GM18517 (cell line): ENCODE data around the gene CAMKK1.

ENCODE experiments used
- ATAC-seq: cut with Tn5 transposase; IDR thresholded peaks from one replicate; pipeline ENCODE4 v1.9.1; 2021; ENCODE audit warnings: mild to moderate bottlenecking, moderate library complexity; ENCODE audit not compliant: unreplicated experiment

The CAMKK1 gene

GRCh38 chr17:3815122-3815521, 77.7 kb downstream of the CAMKK1 start:
- ATAC-seq: no peak

DNA sequence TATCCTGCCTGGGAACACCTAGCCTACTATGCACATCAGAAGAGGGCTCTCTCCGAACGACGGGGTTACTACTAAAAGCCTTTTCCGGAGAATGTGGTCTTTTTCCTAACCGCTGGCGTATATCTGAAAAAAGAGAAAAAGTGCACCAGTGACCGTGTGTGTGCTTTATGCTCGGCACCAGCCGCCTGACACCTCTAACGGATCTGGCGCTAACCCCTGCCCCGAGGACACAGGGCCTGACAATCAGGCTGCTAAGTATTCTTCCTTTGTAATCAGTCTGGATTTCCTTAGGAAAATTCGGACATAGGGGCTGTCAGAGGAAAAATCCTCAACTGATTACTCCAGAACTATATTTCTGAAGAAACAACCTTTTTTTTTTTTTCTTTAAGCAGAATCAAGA, 78.5 kb downstream of the CAMKK1 start:
- no peak for ATAC-seq

DNA sequence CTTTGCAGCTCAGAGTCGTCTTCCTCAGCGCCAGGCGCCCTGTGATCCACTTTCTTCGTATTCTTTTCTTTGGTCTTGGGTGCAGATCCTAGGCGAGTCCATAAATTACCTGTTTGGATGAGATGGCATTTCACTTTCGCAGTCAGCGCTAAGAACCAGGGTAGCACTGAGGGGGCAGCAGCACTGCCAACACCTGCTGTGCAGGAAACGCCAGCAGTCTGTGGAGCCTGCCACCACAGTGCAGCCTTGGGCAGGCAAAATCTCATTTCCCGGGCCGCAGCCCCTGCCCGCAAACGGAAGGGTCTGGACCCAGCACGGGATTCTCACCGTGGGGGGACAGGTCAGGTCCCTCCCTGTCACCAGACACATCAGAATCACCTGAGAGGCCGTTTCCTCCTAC, 79.7 kb downstream of the CAMKK1 start:
- no peak for ATAC-seq

GRCh38 chr17:3812771-3813170, 80.1 kb downstream of the CAMKK1 start:
- ATAC-seq: no peak

GRCh38 chr17:3812284-3812683, 80.6 kb downstream of the CAMKK1 start:
- no peak for ATAC-seq
